Esophagus squamous epithelium (tissue), 5 donors: Measurements from ENCODE around the gene PFKL. TPM values are rescaled to one million over a fixed set of nuclear protein-coding genes. Genes with fewer than 3 reads are reported as not detected.

Experiments used
- DNase-seq: peaks from one replicate; lab custom pipeline; 2025; lab: John Stamatoyannopoulos, UW
- H3K27ac ChIP-seq, 4 donors: fragments of 200-600 bp; sonication (generic); one replicate each; pipeline ENCODE4 v1.5.1; 2016 to 2019; ENCODE audit warnings: mild to moderate bottlenecking in 1 of 4
- H3K27me3 ChIP-seq, 4 donors: fragments of 200-600 bp; sonication (generic); 1 replicate in 3 of 4; 2 replicates in 1 of 4; pipeline versions ENCODE4 v1.5.1 to v1.6.0; 2017 to 2021; ENCODE audit warnings: antibody characterized with exemption in 1 of 4
- H3K36me3 ChIP-seq, 3 donors: fragments of 200-600 bp; sonication (generic); one replicate each; pipeline ENCODE4 v1.5.1; 2016 to 2019
- H3K4me1 ChIP-seq, 3 donors: fragments of 200-600 bp; sonication (generic); one replicate each; pipeline ENCODE4 v1.5.1; 2017 to 2019
- H3K4me3 ChIP-seq, 4 donors: fragments of 200-600 bp; sonication (generic); 1 replicate in 3 of 4; 2 replicates in 1 of 4; pipeline ENCODE4 v1.5.1; 2016 to 2019; ENCODE audit warnings: mild to moderate bottlenecking in 2 of 4, moderate library complexity in 1 of 4
- H3K9me3 ChIP-seq, 3 donors: fragments of 200-600 bp; sonication (generic); one replicate each; pipeline ENCODE4 v1.5.1; 2016 to 2019
- CTCF ChIP-seq, 6 experiments: fragments of 450-650 bp in 4 of 6; fragments of 200-600 bp in 2 of 6; sonication (generic) in 2 of 6; IDR thresholded peaks; one replicate each; pipeline ENCODE4 v1.5.1; 2016 to 2019; ENCODE audit warnings: antibody characterized with exemption in 6 of 6, mild to moderate bottlenecking in 4 of 6, moderate library complexity in 4 of 6
- POLR2A ChIP-seq, 4 donors: fragments of 450-650 bp; IDR thresholded peaks; one replicate each; pipeline ENCODE4 v1.6.1; 2017; ENCODE audit warnings: antibody characterized with exemption in 4 of 4, mild to moderate bottlenecking in 4 of 4, moderate library complexity in 3 of 4
- WGBS, 2 donors: methylation state at CpG; one replicate each; pipeline ENCODE4 v1.1.5; 2018; 5-methylcytosine and 5-hydroxymethylcytosine counted together
- intact Hi-C: fragments of 100-400 bp; cut with DNase I; formaldehyde crosslinking; loops from one replicate; pipeline ENCODE4 v1.15.0; 2022
- total RNA-seq, 4 donors: library from RNA; depleted of rRNA; stranded (reverse); fragments of >200 nt; gene quantifications; one replicate each; pipeline ENCODE4 v1.1.0, GENCODE V29; 2016
- donor health status: DM: yes; HTN: yes; CAD: no.

PFKL gene
- total RNA-seq, 4 donors from 2014 or later, result 81.3 to 135 (median 94.6) TPM

- DNase-seq, result no peak
- H3K4me1 ChIP-seq, result no peaks in the 10 kb centered on the region
- H3K4me3 ChIP-seq, result no peak overlapping the region
- H3K27ac ChIP-seq, result no peak overlapping the region
- WGBS, 2 donors, result 81 to 88% methylated on average over 4 to 8 of the region's 44 CpGs
- no peaks in the 10 kb centered on the region for H3K9me3 ChIP-seq
- intact Hi-C loops, result no loop called here
- TF ChIP-seq CTCF (IDR thresholded peaks at IDR 0.05) (no peak), POLR2A (IDR thresholded peaks at IDR 0.05) (no peak)
- peaks cover 22 to 73% (median 41%) of the 10 kb centered on the region in 3 donors for H3K36me3 ChIP-seq
- H3K27me3 ChIP-seq, result no peaks in the 10 kb centered on the region
Observed at GRCh38 chr21:44325386-44326271, 25.8 kb downstream of the PFKL start.

DNA sequence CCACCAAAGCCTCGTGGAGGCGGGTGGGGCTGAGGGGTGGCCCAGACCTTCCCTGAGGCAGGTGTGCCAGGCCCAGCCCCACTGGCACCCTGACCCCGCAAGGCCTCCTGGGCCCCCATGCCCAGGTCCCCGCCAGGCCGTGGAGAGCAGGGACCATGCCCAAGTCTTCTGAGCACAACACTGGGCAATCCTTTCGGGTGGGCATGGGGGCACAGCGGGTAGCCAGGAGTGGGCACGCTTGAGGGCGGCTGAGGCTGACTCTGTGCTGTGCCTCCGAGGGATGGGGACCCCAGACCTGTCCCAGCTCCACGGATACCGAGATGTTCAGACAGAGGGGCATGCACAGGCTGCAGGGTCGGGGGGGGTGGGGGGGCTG, 26.4 kb downstream of the PFKL start:
- intact Hi-C loops, result no loop called here
- no CpG with 5 or more reads among the region's 13 CpGs for WGBS, 2 donors
- no peak for DNase-seq
- H3K27ac ChIP-seq, result no peak overlapping the region
- H3K4me1 ChIP-seq, result no peaks in the 10 kb centered on the region
- H3K27me3 ChIP-seq, result no peaks in the 10 kb centered on the region
- no peak for TF ChIP-seq POLR2A (IDR thresholded peaks at IDR 0.05)
- no peak for TF ChIP-seq CTCF (IDR thresholded peaks at IDR 0.05)
- H3K36me3 ChIP-seq, result peaks cover 22 to 67% (median 41%) of the 10 kb centered on the region in 3 donors
- no peaks in the 10 kb centered on the region for H3K9me3 ChIP-seq
- H3K4me3 ChIP-seq, result no peak overlapping the region

- intact Hi-C loops, result no loop called here
- no peak overlapping the region for H3K27ac ChIP-seq
- no peaks in the 10 kb centered on the region for H3K4me1 ChIP-seq
- H3K27me3 ChIP-seq, result no peaks in the 10 kb centered on the region
- DNase-seq, result no peak
- 62% methylated on average over 3 of the region's 26 CpGs; no CpG with 5 or more reads in 1 of the 2 donors for WGBS, 2 donors
- no peaks in the 10 kb centered on the region for H3K9me3 ChIP-seq
- no peak overlapping the region for H3K4me3 ChIP-seq
- TF ChIP-seq POLR2A (IDR thresholded peaks at IDR 0.05) (no peak), CTCF (IDR thresholded peaks at IDR 0.05) (no peak)
- H3K36me3 ChIP-seq, result peaks cover 22 to 60% (median 40%) of the 10 kb centered on the region in 3 donors
Observed at GRCh38 chr21:44326716-44327602, 27.1 kb downstream of the PFKL start.

DNA sequence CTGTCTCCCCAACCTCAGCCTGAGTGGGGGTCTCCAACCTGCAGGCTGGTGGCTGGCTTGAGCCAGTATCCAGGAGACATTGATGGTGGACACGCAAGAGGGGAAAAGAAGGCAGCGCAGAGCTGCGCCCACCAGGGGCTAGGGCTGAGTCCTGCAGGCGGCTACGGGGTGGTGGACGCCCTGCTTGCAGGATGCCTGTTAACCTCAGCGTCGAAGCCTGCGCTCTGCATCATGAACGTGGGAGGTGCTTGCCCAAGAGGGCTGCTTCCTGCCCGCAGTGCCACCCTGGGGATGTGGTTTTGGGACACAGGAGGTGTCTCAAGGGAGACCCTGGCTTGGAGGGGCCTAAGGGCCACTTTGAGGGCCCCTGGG, 27.7 kb downstream of the PFKL start:
- H3K36me3 ChIP-seq, result peaks cover 15 to 57% (median 33%) of the 10 kb centered on the region in 3 donors
- 82 to 87% methylated on average over 3 to 8 of the region's 11 CpGs for WGBS, 2 donors

More for the DNA sequence above, 27.7 kb downstream of the PFKL start:
- DNase-seq, result no peak
- TF ChIP-seq POLR2A (IDR thresholded peaks at IDR 0.05) (no peak), CTCF (IDR thresholded peaks at IDR 0.05) (no peak)
- H3K9me3 ChIP-seq, result no peaks in the 10 kb centered on the region
- no peaks in the 10 kb centered on the region for H3K27me3 ChIP-seq
- no peaks in the 10 kb centered on the region for H3K4me1 ChIP-seq
- no peak overlapping the region for H3K4me3 ChIP-seq
- intact Hi-C loops, result no loop called here
- H3K27ac ChIP-seq, result no peak overlapping the region
